ENCODE measurements around the gene ATP4A.

The ATP4A gene

DNA sequence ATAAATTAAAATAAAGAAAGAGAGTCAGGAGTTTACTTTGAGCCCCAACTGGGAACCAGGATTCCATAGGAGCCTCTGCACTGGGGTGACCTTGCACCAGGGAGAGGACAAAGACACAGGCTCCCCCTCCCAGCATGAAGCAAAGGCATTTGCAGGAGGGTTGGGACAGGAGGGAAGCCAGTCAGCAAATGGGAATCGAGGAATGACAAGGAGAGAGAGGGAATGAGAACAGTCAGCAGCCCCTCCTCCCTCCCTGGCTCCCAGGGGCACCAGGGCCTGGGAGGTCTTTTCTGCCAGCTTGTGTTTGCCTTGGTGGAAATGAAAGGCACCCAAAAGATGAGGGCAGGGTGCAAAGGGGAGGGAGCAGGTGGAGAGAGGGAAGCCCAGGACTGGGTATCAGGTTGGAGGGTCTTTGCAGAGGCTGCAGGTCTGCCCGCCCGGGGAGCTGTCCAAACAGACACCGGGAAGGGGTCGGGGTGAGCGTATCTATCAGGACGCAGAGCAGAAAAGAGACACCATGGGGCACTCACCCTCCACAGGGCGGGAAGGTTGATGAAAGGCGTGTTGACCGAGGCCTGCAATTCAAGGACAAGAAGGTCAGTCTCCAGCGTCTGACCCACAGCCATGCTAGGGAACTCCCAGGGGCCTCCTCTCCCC, 39.1 kb downstream of the ATP4A start:
- no peak for DNase-seq (ENCODE audit: low read depth)

GRCh38 chr19:35522745-35523327, 40.6 kb downstream of the ATP4A start:
- DNase-seq (ENCODE audit: low read depth) = no peak

DNA sequence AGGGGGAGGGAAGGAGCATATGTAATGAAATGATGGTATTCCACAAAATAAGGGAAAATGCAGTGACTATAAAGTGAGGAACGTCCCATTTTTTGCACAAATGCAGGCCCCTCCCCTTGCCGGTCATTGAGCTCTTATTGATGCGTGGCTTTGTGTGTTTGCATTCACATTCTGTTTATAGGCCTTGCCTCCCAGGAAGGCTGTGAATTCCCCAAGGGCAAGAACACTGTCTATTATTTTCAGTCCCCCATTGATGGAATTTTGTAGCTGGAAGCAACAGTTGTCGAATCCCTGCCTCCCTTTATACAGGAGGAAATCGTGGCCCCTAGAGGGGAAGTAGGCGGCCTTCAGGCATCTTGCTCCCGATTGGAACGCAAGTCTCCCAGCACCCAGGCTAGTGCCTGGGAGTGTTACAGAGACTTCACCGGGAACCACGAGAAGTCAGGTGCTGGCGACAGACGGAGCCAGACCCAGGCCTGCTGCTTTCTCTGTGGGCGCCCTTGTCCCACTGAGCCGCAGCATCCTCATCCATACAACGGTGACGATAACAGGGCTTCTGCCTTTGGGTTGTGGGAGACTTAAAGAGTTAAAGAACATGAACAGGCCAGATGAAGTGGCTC, 42.2 kb downstream of the ATP4A start:
- no peak for DNase-seq (ENCODE audit: low read depth)

DNA sequence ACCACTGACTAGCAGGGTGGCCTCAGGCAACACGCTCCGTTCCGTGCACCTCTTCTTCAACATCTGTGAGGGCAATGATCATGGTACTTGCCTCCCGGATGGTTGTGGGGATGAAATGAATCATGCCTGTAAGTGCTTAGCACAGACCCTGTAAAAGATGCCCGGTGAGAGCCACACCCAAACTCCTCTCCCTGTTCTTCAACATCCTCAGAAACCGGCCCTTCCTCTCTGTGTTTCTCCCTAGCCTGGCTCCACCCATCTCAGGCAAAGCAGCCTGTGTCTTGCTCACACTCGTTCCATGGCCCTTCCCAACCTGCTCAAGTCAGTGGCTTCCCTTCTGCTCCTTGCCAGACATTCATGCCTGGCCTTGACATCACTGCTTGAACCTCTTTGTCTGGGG, 44.2 kb downstream of the ATP4A start:
- no peak for DNase-seq (ENCODE audit: low read depth)

DNA sequence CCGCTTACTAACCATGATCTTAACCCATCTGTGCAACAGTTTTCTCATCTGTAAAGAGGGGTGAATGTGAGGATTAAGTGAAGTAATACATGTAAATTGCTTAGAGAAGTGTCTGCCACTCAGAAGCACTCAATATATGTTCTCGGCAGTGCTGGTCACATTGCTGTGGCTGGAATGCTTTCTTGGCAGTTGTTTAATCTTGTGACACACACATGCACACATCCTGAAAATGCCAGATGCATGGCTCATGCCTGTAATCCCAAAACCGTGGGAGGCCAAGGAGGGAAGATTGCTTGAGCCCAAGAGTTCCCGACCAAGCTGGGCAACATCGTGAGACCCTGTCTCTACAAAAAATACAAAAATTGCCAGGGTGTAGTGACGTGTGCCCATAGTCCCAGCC, 45.1 kb downstream of the ATP4A start:
- DNase-seq (ENCODE audit: low read depth) = peak; percentile 83

DNA sequence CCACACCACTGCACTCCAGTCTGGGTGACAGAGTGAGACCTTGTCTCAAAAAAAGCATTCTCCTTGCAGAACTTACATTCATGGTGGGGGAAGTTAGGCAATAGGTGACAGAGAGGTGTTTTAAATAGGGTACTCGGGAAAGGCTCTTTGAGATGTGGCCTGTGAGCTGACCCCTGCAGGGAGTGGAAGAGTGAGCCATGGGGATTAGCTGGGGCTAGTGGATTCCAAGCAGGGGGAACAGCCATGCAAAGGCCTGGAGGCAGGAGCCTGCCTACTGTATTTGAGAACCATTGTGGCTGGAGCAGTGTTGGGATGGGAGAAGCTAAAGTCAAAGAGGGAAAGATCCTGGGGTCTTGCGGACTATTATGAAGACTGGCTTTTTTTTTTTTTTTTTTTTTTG, 46.1 kb downstream of the ATP4A start:
- no peak for DNase-seq (ENCODE audit: low read depth)

- DNase-seq (ENCODE audit: low read depth) = no peak
These were observed 47.1 kb downstream of the ATP4A start for GRCh38 chr19:35516310-35516709.

DNA sequence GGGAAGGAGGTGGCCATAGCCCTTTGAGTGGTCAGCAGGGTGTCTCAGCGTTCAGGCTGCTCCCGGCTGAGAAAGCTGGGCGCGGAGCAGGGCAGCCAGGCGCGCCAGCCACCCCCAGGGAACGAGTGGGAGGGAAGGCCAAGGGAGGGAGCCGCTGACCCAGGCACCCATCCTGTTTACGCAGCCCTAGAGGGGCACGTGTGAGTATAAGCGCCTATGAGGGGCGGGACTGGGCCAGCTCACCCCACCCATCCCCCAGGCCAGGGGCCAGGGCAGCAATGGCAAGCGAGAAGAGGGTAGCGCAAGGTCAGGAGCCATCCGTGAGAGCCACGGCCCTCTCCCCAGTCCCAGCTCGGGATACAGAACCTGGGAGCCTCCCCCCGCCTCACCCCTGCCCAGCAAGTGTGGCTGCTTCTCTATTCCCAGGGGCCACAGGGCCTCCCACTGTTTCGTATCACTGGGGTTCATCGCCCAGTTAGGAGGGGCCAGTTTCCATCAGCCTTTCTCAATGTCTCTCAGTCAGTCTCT, 49.1 kb downstream of the ATP4A start:
- no peak for DNase-seq (ENCODE audit: low read depth)

DNA sequence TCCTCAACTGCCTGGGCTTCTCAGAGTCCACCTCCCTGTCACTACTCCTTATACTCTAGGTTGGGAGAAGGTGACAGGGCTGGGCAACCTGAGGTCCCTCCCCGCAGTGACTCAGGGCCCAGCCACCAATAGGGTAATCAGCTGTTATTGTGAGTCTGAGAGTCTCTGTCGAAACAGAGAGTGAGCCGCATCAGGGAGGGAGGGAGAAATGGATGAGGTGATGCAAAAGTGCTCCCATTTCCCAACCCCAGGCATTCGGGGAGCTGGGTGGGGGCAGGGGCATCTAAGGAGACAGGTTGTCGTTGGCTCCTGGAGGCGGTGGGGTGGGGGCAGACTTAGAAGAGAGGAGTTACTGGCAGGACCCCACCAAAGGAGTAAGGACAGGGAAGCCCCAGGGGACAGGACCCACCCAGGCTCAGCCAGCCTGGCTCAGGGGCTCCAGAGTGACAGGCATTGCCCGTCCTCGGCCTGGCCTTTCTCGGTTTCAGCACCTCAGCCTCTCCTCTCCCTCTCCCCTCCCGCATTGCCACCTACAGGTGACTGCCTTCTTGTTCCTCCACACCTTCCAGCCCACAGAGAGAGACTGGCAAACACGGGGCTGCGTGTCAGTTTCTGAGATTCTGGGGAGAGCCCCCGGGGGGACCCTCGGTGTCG, 49.7 kb downstream of the ATP4A start, which contains the start of gene DMKN:
Gene DMKN (minus strand): TSS at position 22 of the 654 bp plus-strand sequence. CDS start 174 bp downstream, outside the sequence.
- no peak for DNase-seq (ENCODE audit: low read depth)

DNA sequence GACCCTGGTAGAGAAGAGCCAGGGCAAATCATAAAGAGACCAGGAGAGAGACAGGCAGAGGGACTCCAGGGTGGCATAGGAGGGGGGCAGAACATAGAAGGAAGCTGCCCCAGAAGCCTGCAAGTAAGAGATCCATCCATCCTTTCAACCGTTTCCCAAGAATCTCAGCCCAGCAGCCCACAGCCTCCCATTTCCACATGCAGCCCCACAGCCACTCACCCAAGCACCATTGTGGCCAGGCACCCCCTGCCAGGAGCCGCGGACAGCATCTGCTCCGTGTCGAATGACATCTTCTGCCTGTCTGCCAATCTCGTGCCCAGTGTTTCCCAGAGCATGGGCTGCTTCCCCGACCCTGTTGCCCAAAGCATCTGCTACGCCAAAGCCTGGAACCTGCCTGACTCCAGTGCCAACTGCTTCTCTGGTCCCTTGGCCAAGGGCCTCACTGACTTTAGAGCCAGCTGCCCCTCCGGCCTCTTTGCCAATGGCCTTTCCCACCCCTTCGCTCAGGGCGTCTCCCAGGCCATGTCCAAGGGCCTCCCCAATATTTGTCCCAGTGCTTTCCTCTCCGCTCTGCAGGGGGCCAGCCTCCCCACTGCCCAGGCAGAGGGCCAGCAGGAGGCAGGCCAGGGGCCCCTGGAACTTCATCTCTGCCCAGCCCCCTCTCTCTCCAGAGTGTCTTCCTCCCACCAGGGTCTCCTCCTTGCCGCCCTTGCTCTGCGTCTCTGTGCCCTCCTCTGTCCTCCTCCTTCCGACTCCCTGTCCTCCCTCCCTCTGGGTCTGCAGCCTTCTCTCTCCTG, 50.4 kb downstream of the ATP4A start:
- no peak for DNase-seq (ENCODE audit: low read depth)

DNA sequence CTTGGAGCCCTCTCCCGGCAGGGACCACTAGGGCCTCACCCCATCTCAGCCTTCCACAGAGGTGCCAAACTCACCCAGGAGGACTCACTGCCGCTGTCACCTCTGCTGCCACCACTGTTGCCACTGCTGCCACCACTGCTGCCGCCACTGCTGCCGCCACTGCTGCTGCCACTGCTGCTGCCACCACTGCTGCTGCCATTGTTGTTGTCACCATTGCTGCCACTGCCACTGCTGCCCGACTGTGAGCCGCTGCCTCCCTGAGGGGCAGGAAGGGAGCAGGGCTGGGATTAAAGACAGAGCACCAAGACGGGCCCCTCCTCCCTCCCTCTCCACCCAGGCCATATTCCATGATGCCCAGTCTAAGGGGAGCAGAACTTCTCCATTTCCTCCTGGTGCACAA, 52.1 kb downstream of the ATP4A start:
- DNase-seq (ENCODE audit: low read depth) = no peak

DNA sequence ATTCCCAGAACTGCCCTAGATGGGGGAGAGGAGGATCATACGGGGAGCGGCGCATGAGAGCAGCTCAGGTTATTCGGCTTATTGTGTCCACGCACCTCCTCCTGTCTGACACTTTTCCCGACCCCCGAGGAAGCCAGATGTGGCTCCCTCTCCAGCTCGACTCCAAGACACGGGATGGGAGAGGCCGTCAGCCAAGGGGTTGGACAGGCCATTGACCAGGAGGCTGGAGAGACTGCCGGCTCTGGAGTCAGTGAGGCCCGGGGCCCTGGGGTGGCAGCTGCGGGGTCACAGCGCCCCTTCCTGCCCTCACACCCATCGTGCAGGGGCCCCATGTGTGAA, 52.9 kb downstream of the ATP4A start:
- DNase-seq (ENCODE audit: low read depth) = no peak

DNA sequence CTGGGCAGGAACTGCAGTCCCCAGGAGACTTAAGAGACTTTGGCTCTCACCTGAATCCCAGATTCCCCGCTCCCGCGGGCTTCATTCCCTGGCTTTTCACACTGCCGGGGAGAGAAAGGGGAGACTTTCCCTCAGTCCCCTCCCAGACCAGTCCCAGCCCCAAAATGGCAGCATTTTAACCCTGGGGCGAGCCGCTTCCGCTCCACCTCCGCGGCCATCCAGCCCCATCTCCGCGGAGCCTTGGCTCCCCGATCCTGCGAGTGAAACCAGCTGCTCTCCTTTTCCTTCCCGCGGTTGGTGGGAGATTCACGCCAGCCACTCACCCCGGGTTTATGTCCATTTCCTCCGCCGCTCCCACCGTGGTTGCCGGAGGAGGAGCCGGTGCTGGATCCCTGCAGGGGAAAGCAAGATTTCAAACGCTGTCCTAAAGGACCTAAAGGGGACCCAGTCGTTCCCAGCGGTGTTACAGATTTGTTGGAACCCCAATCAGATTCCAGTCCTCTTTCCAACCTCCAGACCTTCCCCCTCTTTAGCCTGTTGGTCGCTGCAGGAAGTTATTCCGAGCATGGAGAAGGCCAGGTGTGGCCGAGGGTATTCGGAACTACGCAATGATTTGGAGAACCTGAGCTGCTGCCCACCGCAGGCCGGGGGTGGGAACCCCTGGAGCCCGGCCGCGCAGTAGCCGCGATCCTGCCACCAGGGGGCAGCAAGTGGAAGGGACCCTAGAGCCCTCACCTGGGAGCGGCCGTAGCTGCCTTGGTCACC, 53.4 kb downstream of the ATP4A start:
- no peak for DNase-seq (ENCODE audit: low read depth)

DNA sequence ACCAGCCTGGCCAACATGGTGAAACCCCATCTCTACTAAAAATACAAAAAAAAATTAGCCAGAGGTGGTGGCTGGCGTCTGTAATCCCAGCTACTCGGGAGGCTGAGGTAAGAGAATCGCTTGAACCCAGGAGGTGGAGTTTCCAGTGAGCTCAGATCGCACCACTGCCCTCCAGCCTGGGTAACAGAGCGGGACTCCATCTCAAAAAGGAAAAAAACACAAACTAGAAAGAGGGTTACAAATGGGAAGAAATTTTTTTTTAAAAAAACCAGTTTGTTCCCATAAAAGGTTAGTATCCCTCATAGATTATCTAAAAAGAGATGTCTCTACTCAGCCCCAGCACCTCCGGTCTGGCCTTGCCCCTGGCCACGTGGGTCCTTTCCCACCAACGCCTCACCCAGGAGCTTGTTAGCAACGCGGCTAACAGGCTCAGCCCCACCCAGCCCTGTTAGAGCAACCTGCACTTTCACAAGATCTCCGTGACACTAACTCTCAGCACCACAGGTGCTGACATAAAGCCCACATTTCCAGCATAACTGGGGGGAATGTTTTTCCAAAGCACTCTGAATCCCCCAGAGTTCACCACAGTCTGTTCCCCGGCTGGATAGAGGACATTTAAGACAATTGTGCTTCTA, 54.3 kb downstream of the ATP4A start:
- no peak for DNase-seq (ENCODE audit: low read depth)

GRCh38 chr19:35508129-35508528, 55.3 kb downstream of the ATP4A start:
- DNase-seq (ENCODE audit: low read depth) = no peak

GRCh38 chr19:35507561-35507960, 55.9 kb downstream of the ATP4A start:
- no peak for DNase-seq (ENCODE audit: low read depth)

DNA sequence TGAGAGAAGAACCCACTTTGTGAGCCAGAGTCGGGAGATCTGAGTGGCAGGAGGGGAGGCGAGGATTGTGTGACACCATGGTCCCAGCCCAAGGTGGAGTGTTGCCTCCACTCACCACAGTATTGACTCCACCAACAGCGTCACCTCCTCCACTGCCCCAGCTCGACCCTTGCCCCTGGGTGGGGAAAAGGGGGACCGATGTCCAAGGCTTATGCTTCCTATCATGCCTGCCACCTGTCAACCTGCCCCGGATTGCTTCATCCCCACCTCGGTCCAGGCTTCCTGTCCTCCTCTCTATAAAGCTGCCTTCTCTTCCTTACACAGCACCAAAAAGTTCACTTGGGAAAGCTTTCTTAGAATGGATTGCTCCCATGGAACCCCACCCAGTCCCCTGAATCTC, 57.4 kb downstream of the ATP4A start:
- no peak for DNase-seq (ENCODE audit: low read depth)

- no peak for DNase-seq (ENCODE audit: low read depth)
These were observed 60.7 kb downstream of the ATP4A start for GRCh38 chr19:35502751-35503150.

- no peak for DNase-seq (ENCODE audit: low read depth)
These were observed 61.8 kb downstream of the ATP4A start for GRCh38 chr19:35501684-35502083.

GRCh38 chr19:35500611-35501010, 62.8 kb downstream of the ATP4A start:
- DNase-seq (ENCODE audit: low read depth) = no peak

All from non-pigmented ciliary epithelial cell (primary cell).